KMS-11 (cell line): ENCODE data around the gene ENO3.

Source experiments
- H2AFZ ChIP-seq: fragments of 200-600 bp; sonication (generic); 2 replicates; pipeline ENCODE4 v1.6.1; 2016; ENCODE audit warnings: antibody characterized with exemption, mixed run types, low read depth
- H3K27ac ChIP-seq: fragments of 200-600 bp; sonication (generic); 2 replicates; pipeline ENCODE4 v1.6.1; 2016; ENCODE audit warnings: mild to moderate bottlenecking, mixed run types
- H3K27me3 ChIP-seq: fragments of 200-600 bp; sonication (generic); 2 replicates; pipeline ENCODE4 v1.6.1; 2017; ENCODE audit warnings: mild to moderate bottlenecking, low read depth, mixed run types, moderate library complexity; ENCODE audit not compliant: insufficient read depth
- H3K36me3 ChIP-seq: fragments of 200-600 bp; sonication (generic); 2 replicates; pipeline ENCODE4 v1.6.1; 2017; ENCODE audit warnings: mild to moderate bottlenecking, mixed run types; ENCODE audit not compliant: insufficient read depth
- H3K4me1 ChIP-seq: fragments of 200-600 bp; sonication (generic); 2 replicates; pipeline ENCODE4 v1.6.1; 2016; ENCODE audit warnings: mild to moderate bottlenecking, low read depth, mixed run types; ENCODE audit not compliant: poor library complexity, severe bottlenecking
- H3K4me2 ChIP-seq: fragments of 200-600 bp; sonication (generic); 2 replicates; pipeline ENCODE4 v1.7.0; 2016; ENCODE audit warnings: mild to moderate bottlenecking, mixed run types
- H3K4me3 ChIP-seq: fragments of 200-600 bp; sonication (generic); IDR thresholded peaks from 2 replicates; pipeline ENCODE4 v1.6.1; 2017; ENCODE audit warnings: low read depth, low read length, mixed read lengths; ENCODE audit not compliant: insufficient read depth
- H3K79me2 ChIP-seq: fragments of 200-600 bp; sonication (generic); 2 replicates; pipeline ENCODE4 v1.6.1; 2016; ENCODE audit warnings: low read depth, mixed run types; ENCODE audit not compliant: insufficient read depth
- H3K9ac ChIP-seq: fragments of 200-600 bp; sonication (generic); 2 replicates; pipeline ENCODE4 v1.6.1; 2016; ENCODE audit warnings: mild to moderate bottlenecking, mixed run types
- H4K20me1 ChIP-seq: fragments of 200-600 bp; sonication (generic); 2 replicates; pipeline ENCODE4 v1.6.1; 2016; ENCODE audit warnings: mild to moderate bottlenecking, mixed run types; ENCODE audit not compliant: insufficient read depth
- CTCF ChIP-seq: fragments of 200-600 bp; sonication (generic); conservative IDR thresholded peaks from 2 replicates; pipeline ENCODE4 v1.6.1; 2017; ENCODE audit warnings: low read depth, mild to moderate bottlenecking, antibody characterized with exemption, low read length, moderate library complexity, mixed read lengths

The ENO3 gene

DNA sequence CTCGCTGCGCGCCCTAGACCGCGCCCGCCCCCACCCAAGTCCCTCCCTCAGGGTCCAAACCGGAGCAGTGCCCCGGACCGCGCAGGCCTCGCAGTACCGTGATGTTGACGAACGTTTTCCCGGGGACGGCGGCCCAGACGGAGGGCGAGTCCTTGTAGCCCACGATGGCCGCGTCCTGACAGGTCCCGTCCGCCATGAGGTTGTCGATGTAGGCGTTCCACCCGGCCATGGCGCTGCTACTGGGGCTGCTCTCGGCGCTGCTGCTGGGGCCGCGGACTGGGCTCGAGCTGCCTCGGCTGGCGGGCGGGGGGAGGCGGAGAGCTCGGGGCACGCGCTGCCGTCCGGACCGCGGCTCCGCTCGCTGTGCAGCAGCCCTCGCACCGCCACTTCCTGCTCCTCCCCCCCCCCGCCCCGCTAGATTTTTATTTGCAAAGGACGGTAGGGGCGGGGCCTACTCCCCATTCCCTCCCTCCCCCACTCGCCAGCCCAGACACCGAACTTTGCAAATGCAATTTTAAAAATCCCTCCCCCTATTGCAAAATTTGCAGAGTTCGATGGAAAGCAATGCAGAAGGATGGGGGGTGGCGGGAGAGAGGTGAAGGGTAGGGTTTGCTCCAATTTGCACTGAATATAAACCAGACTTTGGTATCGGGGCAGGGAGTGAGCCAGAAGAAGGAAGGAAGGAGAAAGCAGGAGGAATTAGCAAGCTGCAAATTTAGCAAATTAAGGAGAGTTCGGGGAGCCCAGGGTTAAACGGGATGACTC is 2.6 kb upstream of the ENO3 start, which contains the start of gene PFN1:
Gene PFN1 (minus strand): TSS at position 365 of the 765 bp plus-strand sequence. CDS start 136 bp downstream, at position 229.
- no peak for TF ChIP-seq CTCF
- Histone ChIP-seq H3K27me3 (no peaks in the 10 kb centered on the region), H2AFZ (no peak within 1 kb of the TSS), H3K27ac (peak within 1 kb of the TSS; percentile 85), H3K9ac (peak within 1 kb of the TSS; percentile 66; the same call in 1 of the 2 replicates), H3K4me3 (no peak within 1 kb of the TSS), H3K79me2 (peaks cover 8% of the 10 kb centered on the region; the same call in 1 of the 2 replicates), H3K4me1 (no peaks in the 10 kb centered on the region), H3K4me2 (no peak within 1 kb of the TSS), H3K36me3 (no peaks in the 10 kb centered on the region), H4K20me1 (no peaks in the 10 kb centered on the region)

DNA sequence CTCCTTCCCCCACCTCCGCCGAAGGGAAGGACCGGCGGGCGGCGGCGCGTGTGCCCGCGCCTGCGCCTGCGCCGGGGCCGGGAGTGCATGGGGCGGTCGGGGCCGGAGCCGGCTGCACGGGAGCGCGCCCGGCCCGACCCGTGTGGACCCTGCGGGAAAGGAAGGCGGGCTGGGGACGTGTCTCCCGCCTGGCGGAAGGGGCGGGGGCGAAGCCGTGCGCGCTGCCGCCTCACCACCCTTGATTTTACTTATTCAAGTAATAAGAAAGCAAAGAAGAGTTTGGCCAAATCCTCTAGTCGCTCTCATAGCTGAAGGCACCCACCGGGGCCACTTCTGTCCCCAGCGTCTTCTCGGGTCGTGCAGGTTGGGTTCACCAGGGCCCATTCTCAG is 2.0 kb upstream of the ENO3 start:
- no peak for TF ChIP-seq CTCF
- Histone ChIP-seq H3K36me3 (no peaks in the 10 kb centered on the region), H3K27me3 (no peaks in the 10 kb centered on the region), H3K4me3 (no peak overlapping the region), H3K79me2 (peaks cover 8% of the 10 kb centered on the region; the same call in 1 of the 2 replicates), H3K9ac (peak overlapping the region; percentile 66; the same call in 1 of the 2 replicates), H3K4me2 (no peak overlapping the region), H4K20me1 (no peaks in the 10 kb centered on the region), H3K27ac (peak overlapping the region; percentile 85), H2AFZ (no peak overlapping the region), H3K4me1 (no peaks in the 10 kb centered on the region)

DNA sequence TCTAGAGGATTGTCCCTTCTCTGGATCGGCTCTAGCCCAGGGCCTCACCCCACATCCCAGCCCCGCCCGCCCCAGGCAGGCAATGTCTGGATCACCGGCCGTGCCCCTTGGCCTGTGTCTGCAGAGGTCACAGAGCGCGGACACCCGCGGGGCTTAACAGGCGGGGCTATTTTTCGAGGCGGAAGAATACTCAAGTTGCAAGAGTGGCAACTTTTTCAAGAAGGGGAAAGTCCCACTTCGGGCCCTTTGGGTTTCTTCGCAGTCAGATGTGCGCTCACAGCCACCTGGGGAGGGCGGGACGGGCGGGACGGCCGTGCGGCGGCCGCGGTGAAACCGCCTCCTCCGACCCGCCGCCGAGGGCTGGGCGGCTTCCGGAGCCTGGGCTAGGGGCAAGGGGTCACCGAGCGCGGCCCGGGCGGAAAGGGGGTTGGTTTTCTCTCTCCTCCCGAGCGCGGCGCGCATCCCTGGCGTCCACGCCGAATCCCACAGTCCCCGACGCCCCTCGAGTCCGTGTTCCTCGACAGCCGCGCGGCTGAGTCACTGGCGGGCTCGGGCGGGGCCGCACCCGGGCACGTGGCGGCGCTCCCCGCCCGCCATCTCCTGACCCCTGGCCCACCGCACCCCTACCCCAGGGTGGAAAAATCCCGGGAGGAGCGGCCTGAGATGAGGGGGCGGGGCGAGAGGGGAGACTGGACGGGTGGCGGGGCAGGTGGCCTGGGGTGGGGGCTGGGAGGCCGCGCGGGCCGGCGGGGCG is 1.4 kb upstream of the ENO3 start:
- TF ChIP-seq CTCF, result no peak
- Histone ChIP-seq H2AFZ (no peak overlapping the region), H3K27ac (peak overlapping the region; percentile 85), H3K4me3 (no peak overlapping the region), H3K79me2 (peaks cover 8% of the 10 kb centered on the region; the same call in 1 of the 2 replicates), H3K9ac (peak overlapping the region; percentile 66), H4K20me1 (no peaks in the 10 kb centered on the region), H3K4me2 (no peak overlapping the region), H3K36me3 (no peaks in the 10 kb centered on the region), H3K27me3 (no peaks in the 10 kb centered on the region), H3K4me1 (no peaks in the 10 kb centered on the region)

DNA sequence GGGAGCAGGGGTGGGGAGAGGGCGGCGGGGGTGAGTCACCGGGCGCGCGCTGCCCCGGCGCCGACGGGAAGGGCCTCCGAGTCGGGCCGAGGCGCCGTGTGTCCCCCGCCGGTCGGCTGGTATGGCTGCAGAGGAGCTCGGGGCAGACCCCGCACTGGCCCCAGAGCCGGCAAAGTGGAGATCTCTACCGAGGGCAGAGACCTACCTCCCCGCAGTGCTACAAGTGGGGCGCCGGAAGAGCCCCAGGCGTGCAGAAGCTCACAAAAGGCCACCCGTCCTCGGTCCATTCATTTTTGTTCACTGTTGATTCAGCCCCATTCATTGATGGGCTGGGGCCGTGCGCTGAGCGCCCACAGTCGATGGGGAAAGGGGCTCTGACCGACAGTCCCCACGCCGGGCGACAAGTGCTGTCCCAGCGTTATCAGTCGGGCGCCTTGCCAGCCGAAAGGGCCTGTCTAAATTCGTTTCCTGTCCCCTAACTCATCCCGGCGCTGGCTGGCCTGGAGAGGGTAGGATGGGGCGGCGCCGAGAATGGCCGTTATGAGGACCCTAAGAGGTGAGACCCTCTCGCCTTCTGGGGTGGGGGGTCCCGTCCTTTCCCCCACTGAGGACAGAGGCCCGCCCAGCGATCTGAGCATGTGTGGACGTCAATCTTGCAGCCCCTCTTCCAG is 709 bp upstream of the ENO3 start:
- H3K36me3 ChIP-seq, result no peaks in the 10 kb centered on the region
- H2AFZ ChIP-seq, result no peak overlapping the region
- no peaks in the 10 kb centered on the region for H4K20me1 ChIP-seq
- H3K27me3 ChIP-seq, result no peaks in the 10 kb centered on the region
- H3K4me3 ChIP-seq, result no peak overlapping the region
- H3K9ac ChIP-seq, result peak overlapping the region; percentile 66
- no peaks in the 10 kb centered on the region for H3K4me1 ChIP-seq
- TF ChIP-seq CTCF, result no peak
- peak overlapping the region; percentile 85 for H3K27ac ChIP-seq
- peaks cover 8% of the 10 kb centered on the region; the same call in 1 of the 2 replicates for H3K79me2 ChIP-seq
- peak overlapping the region; percentile 51; the same call in 1 of the 2 replicates for H3K4me2 ChIP-seq
